Fibroblast of peridontal ligament (primary cell): ENCODE measurements around the gene BOLA1.
"Not testable (repeated sequence)": the region's sequence is repeated elsewhere in the genome, so short reads cannot be mapped to it uniquely, and the experiment has no call there.

Source experiments
- DNase-seq: peaks from one replicate; pipeline ENCODE4 v3.0.0-alpha.2; 2010; ENCODE audit errors: extremely low read depth

Gene BOLA1, protein sequence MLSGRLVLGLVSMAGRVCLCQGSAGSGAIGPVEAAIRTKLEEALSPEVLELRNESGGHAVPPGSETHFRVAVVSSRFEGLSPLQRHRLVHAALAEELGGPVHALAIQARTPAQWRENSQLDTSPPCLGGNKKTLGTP

DNA sequence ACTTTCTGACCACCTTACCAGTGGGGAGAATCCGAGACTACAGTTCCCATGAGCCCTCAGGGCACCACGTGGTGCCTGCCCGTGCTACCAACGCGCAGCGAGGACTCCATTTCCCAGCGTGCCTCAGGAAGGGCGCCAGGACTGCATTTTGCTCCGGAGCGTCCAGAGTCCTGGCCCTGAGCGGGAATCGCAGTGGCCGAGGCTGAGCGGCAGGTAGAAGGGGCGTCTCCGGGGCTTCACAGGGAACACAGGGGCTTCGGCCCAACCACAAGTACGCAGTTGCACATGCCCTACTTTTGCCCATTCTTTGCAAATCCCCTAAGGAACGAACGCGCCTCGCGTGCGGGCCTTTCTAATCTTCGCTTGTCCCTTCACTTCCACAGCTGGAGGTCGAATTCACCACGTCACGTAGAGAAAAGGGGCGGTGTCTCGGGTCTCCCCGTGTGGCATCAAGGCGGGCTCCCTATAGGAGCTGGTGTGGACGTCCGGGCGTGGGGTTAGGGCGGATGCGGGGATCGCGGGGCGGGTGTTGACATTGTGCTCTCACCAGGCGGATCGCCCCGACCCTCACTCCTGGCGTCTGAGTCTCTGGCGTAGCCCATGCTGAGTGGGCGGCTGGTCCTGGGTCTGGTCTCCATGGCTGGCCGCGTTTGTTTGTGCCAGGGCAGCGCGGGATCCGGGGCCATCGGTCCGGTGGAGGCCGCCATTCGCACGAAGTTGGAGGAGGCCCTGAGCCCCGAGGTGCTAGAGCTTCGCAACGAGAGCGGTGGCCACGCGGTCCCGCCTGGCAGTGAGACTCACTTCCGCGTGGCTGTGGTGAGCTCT is at the start of gene BOLA1:
TSS of gene BOLA1 (plus strand) at position 109 of the 825 bp plus-strand sequence. CDS start at position 601, 492 bp downstream.
- DNase-seq, result peak; percentile 87

DNA sequence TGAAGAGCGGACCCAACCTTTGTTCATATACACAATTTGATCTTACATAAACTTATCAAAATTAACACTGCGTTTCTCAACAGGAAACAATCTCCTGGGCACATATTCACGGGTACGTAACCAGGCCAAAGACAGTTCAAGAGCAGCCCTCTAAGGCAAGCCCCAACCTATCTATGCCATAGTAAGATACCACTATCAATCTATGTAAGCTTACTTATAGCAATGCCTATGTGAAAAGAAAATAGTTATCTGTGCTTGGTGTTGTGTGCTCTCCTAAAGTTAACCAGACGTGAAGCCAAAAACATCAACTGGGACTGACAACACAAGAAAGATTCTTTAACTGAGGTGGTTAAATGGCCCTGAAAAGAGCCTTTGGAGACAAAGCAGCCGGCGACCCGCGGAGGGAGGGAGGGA is 49.4 kb upstream of the BOLA1 start:
- DNase-seq, result peak; percentile 21

DNA sequence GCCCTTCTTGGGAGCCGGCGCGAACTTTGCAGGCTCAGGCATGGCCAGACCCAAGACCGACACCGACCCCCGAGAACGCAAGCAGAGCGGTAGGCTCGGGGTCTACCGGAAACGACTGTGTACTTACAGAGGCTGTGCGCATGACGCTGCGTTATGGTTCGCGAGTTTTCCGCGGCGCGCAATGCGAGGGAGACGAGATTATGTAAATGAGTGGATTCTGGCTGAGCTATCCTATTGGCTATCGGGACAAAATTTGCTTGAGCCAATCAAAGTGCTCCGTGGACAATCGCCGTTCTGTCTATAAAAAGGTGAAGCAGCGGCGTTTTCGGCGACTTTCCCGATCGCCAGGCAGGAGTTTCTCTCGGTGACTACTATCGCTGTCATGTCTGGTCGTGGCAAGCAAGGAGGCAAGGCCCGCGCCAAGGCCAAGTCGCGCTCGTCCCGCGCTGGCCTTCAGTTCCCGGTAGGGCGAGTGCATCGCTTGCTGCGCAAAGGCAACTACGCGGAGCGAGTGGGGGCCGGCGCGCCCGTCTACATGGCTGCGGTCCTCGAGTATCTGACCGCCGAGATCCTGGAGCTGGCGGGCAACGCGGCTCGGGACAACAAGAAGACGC is 48.5 kb upstream of the BOLA1 start:
- DNase-seq, result not testable (repeated sequence)

DNA sequence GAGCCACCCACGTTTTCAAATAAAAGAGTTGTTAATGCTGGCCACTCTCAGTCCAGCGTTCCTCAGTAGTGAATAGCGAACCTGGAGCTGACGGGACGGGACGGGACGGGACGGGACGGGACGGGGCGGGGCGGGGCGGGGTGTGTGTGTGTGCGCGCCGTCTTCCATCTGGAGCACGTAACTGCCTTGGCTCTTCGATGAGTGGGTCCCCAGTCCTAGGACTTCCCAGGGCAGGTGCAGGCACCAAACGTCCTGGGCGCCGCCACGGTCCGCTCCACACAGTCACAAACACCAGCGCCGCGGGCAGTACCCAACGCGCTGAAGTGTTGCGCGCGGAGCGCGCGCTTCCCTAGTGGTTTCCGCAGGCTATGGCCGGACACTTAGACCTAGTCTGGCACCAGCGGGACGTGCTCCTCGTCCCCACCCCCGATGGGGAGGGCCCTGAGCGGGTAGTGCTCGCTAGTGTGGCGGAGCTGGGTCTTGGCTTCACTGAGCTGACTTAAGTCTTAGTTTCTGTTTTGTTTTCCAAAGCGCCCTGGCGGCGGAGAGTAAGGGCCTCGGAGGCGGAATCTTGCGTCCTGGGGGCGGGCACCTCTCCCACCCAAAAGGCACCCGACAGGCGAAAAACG is 47.7 kb upstream of the BOLA1 start:
- DNase-seq, result not testable (repeated sequence)

DNA sequence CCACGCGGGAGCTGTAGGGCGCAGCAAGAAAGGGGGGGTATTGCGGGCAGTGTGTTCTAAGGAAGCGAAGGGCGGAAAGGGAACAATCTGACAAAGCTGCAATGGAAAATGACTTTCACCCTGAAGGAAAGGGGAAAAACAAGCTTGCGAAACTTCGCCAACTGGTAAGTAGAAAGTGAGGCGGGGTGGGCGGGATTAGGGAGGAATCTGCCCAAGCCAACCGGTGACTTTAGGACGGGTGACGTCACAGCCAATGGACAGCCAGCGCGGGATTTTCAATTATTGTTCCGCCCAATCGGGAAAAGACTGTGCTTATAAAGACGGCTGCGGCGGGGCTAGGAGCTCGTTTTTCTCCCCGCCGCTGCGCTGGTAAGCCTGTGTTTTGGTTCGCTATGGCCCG is 47.1 kb upstream of the BOLA1 start:
- DNase-seq, result not testable (repeated sequence)

DNA sequence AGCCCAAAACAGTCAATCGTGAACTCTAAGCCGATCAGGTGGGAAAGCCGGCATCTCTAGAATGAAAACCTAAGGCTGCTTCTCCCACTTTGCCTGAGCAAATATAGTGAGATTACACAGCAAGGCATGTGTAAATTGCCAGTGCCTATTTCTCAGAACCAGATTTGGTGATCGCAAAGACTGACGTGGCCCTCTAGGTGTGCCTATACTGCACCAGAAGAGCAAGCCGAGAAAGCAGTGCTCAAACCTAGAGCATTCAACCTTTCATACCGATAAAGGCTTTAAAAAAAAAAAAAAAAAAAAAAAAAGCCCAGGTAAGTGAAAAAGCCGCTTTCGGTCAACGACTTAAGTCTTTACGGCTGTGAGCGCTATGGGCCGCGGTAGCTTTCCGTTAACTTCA is 39.1 kb upstream of the BOLA1 start:
- DNase-seq, result not testable (repeated sequence)

DNA sequence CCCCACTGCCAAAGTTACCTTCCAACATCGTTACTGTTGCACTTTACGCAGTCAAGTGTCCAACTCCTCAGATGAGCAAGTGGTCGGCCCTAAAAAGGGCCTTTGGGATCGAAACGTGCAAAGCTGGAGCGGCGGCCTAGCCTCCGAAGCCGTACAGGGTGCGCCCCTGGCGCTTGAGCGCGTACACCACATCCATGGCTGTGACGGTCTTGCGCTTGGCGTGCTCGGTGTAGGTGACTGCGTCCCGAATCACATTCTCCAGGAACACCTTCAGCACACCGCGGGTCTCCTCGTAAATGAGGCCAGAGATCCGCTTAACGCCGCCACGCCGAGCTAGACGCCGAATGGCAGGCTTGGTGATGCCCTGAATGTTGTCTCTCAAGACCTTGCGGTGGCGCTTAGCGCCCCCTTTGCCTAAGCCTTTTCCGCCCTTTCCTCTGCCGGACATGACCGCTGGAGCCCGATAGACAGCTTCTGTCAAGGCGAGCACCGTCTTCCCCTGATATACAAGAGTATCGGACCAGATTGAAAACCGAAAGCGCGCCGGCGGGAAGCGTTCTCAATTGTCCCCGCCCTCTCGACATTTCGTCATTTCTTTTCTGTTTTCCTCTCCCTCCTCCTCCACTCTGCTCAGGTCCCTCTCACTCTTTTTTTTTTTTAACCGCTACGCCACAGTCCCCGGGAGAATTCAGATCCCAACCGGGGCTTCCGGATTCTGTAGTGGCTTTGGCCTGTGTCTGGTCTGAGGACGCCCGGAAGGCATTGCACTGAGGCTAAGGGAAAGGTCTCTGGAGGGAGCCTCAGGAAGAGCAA is 38.5 kb upstream of the BOLA1 start:
- DNase-seq, result not testable (repeated sequence)

DNA sequence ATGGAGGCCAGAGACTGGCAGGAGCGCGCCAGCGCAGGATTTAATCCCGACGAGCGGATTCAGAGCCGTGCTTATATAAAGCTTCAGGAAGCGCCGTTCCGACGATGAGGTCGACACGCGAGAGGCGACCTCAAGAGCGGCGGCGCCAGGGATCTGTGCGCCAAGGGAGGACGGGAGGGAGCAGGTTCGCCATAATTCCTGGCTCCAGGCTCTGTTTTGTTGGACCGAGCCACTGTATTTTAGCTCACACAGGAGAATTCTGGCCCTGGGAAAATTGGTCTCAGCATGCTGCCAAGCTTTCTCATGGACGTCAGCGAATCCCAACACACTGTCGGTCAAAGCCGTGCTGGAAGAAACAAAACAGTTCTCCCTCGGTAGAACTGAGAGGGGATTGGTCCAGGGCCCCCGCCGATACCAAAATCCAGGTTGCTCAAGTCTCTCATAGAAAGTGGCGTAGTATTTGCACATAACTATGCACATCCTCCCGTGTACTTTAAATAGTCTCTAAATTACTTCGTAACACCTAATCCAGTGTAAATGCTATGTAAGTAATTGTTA is 37.8 kb upstream of the BOLA1 start:
- DNase-seq, result not testable (repeated sequence)

DNA sequence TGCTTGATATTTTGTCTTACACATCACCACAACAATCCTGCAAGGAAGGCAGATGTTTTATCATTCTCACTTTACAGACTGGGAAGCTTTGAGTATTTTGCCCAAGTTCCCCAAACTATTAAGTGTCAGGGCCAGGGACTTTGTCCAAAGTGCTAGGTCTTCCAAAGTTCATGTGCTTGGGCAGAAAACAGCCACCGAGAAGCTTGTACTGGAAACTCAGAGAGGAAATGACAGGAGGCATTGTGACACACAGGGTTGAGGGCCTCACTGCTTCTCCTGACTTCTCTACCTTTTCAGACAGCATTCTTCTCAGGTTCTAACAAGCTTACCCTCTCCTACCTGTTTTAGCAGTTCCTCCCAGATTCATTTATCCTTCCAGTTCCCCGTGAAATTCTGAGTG is 32.5 kb upstream of the BOLA1 start:
- DNase-seq, result not testable (repeated sequence)

DNA sequence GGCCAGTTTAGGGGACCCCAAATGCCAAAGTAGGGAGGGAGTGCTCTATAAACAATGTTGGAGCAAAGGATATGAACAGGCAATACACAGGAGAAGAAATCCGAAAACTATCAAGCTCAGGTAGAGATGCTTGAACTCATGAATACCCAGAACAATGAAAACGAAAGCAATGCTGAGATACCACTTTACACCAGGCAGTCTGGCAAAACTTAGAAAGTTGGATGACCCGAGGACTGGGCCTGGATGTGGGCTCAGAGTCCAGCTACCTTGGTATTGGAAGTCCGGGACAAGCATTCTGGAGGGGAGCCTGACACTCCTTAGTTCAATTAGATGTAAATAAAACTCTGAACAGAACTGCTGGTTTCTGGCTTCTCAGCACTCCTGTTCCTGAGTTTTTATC is 26.3 kb upstream of the BOLA1 start:
- not testable (repeated sequence) for DNase-seq

DNA sequence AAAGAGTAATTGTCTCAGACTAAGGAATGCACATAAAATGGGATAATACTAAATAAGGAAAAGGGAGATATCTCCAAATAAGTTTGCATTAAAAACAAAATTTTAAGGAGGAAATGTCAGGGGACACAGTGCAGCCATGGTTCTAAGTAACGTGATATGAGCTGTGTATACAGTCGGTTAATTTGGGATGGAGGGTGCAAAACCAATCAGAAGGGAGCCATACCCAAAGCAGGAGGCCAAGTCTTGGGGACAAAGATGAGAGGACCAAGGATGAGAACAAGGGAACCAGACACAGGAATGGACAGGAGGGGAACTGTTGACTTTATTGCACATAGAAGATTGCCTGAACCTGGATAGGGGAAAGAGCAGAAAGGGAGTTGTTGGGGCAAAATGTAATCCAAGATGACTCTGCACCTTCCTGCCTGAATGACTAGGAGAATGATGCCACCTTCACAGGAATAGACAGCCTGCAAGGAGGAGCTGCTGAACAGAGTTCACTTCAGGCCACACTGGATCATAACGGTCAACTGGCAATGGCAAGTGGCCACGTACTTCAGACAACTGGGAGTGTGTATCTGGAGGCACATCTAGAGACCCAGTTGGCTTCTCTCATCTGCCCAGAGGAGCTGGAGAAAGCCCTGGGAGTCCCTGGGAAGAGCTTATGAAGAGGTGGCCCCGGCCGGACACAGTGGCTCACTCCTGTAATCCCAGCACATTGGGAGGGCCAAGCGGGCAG is 22.0 kb upstream of the BOLA1 start:
- DNase-seq, result no peak

DNA sequence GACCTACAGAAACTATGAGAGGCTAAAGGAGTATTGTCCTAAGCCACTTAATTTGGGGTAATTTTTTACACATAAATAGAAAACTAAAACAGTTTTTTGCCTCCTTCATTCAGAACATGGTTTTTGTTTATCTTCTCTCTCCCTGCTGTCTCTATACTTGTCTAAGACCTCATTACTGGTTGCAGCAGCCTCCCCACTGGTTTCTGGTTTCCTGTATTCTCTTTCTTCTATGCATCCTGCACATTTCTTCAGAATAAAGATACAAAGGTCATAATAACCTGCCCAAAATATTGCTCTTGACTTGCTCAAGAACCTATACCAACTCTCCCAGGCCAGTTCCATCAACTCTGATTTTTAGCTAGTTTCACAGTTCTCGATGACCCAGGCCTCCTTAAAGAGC is 19.8 kb upstream of the BOLA1 start:
- no peak for DNase-seq

DNA sequence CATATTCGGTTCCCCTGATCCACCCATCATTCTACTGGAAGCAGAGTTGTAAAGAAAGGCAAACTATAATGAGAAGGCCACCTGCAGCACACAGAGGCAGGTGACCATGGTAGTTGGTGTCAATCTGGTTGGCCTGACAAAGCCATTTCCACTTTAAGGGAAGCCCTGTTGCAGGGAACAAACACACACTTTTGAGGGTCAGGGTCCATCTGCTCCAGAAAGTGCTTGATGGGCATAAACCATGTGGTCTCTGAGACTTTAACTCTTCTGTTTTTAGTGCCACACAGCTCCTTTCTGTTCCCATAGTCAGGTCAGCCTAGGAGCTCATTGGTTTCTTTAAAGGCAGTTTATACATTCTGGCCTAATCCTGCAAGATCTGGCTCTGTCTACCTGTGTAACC is 17.5 kb upstream of the BOLA1 start:
- no peak for DNase-seq

DNA sequence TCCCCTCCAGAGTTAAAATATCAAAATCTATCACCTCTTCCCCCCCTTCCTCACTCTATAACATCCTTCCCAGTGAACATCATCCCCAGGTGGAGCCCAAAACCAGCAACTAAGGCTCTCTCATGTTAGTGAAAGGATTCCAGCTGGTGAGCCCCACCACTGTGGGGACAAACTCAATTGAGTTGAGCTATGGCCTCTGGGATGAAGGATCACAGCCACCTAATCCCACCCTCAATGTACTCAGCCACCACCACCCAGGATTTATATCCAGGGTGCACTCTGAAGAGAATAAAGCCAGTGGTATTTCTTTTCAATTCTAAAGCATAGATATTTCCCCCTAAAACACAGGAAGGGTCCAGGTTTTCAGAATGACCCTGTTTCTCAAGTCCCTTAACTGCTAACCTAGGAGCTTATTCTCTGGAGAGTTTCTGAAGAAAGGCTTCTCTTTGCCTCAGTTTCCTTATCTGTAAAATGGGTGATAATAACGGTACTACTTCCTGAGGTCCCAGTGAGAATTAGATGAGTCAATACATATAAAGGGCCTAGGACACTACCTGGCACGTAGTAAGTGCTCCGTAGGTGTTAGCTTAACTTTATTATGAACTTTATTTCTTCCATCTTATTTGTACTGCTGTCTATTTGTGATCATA is 15.6 kb upstream of the BOLA1 start:
- DNase-seq, result no peak

DNA sequence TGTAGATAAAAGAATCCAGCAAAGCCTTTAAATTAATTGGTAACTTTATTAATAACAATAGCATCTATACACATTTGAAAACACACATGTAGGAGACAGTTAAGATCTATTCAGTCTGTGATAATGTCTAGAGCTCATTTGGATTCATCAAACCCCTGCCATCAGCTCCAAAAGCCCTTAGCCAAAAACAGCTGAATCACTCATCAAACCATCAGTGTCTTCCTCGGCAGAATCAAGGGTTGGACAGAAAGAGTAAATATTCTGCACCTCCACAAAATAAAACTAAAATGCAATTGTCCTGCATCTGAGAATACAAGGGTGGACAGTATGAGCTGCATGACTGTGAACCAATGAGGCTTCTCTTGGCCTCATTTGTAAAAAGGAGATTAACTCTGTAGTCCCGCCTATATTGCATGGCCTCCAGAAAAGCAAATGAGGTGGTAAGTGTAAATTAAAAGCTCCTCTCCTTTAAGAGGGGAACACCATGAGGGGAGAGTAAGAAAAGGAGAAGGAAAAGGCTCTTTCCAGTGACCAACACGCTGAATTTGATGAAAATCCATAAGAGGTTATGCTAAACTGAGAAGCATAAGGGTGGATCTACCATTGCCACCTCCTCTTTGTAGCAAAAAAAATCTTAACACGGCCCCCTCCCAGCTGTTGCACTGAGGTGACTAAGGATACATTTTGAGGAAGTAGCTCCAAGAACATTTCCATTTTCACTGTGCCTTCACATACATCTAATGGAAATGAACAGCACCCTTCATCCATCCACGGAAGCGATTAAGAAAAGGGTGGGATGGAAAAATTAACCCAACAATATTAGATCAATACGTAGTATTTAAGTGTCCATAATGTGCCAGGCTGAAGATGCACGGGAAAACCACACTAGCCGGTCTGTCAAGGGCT is 14.7 kb upstream of the BOLA1 start:
- DNase-seq, result peak; percentile 31

DNA sequence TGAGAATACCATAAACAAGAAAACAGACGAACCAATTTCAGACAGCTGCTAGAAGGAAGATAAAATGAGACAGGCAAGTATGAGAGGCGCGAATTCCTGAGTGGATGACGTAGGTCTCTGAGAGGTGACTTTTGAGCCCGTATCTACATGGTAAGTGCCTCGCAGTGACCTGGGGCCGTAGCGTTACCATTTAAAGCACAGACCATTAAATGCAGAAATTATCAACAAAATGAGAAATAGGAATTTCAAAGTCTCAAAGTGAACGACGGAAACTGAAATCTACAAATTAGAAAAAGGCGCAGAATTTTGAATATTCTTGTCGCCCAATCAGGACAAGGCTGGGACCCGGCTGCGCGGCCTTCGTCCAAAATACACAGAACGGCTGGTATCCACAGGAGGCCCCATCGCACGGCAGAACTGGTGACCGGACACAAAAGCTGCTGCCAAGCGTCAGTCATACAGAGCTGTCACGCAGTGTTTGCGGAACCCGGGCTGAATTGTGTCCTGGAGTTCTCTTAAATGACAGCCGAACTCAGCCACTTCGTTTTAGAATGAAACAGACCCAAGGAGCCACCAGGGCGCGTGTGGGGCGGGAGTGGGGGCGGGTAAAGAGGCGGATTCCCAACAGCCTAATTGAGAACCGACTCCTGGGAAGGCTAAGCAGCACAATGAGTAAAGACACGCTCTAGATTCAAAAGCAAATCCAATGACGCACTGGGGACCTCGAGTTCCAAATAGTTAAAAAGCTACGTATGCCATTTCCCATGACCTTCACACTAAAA is 13.8 kb upstream of the BOLA1 start:
- peak; percentile 79 for DNase-seq

DNA sequence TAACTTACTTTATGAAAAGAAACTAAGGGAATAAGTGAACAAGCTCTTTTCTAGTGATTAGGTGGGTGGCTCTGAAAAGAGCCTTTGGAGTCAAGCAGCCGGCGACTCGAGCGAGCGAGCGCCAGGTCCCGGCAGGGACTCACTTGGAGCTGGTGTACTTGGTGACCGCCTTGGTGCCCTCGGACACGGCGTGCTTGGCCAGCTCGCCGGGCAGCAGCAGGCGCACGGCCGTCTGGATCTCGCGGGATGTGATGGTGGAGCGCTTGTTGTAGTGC is 13.3 kb upstream of the BOLA1 start:
- peak; percentile 32 for DNase-seq

DNA sequence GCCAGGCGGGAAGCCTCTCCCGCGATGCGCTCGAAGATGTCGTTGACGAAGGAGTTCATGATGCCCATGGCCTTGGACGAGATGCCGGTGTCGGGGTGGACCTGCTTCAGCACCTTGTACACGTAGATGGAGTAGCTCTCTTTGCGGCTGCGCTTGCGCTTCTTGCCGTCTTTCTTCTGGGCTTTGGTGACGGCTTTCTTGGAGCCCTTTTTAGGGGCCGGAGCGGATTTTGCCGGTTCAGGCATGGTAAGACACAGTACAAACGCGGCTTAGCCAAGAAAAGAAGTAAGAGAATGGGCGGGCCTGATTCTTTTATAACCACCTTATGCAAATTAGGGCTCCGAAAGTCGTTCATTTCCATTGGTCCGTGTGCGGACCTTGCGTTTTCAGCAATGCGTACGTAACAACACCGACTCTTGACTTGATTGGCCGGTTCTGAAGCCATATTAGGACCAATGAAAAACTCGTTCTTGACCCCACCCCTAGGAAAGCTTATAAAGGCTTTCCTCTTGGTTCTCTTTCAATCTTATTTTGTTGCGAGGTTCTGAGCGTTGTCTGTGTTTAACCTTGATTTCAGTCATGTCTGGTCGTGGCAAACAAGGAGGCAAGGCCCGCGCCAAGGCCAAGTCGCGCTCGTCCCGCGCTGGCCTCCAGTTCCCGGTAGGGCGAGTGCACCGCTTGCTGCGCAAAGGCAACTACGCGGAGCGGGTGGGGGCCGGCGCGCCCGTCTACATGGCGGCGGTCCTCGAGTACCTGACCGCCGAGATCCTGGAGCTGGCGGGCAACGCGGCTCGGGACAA is 12.8 kb upstream of the BOLA1 start:
- peak; percentile 100 for DNase-seq
